HEK293 (cell line): ENCODE data around the gene SLC12A4.

Experiments
- HIC1 ChIP-seq: fragments of 450-650 bp; formaldehyde crosslinking; IDR thresholded peaks from 2 replicates; pipeline ENCODE4 v1.5.1; 2016; ENCODE audit warnings: missing biosample characterization, missing genetic modification characterization
- INSM2 ChIP-seq: fragments of 450-650 bp; formaldehyde crosslinking; IDR thresholded peaks from 2 replicates; pipeline ENCODE4 v1.5.1; 2016; ENCODE audit warnings: missing biosample characterization, missing genetic modification characterization
- KLF17 ChIP-seq: fragments of 450-650 bp; formaldehyde crosslinking; IDR thresholded peaks from 2 replicates; pipeline ENCODE4 v1.5.1; 2016; ENCODE audit warnings: missing biosample characterization, missing genetic modification characterization
- MYNN ChIP-seq: fragments of 450-650 bp; formaldehyde crosslinking; IDR thresholded peaks from 2 replicates; pipeline ENCODE4 v1.5.1; 2016; ENCODE audit warnings: missing biosample characterization, missing genetic modification characterization, borderline replicate concordance
- SALL2 ChIP-seq: fragments of 450-650 bp; formaldehyde crosslinking; IDR thresholded peaks from 2 replicates; pipeline ENCODE4 v1.5.0; 2017; ENCODE audit warnings: missing biosample characterization, mild to moderate bottlenecking, missing genetic modification characterization, borderline replicate concordance
- SP3 ChIP-seq: fragments of 450-650 bp; formaldehyde crosslinking; IDR thresholded peaks from 2 replicates; pipeline ENCODE4 v1.5.1; 2016; ENCODE audit warnings: missing biosample characterization, missing genetic modification characterization
- ZBTB6 ChIP-seq: fragments of 450-650 bp; formaldehyde crosslinking; IDR thresholded peaks from 2 replicates; pipeline ENCODE4 v1.5.1; 2017; ENCODE audit warnings: missing biosample characterization, missing genetic modification characterization
- ZFP69B ChIP-seq: fragments of 450-650 bp; formaldehyde crosslinking; IDR thresholded peaks from 2 replicates; pipeline ENCODE4 v1.5.1; 2016; ENCODE audit warnings: missing biosample characterization, missing genetic modification characterization
- ZIC2 ChIP-seq: fragments of 450-650 bp; formaldehyde crosslinking; IDR thresholded peaks from 2 replicates; pipeline ENCODE4 v1.5.1; 2016; ENCODE audit warnings: missing biosample characterization, missing genetic modification characterization
- ZNF133 ChIP-seq: fragments of 450-650 bp; formaldehyde crosslinking; IDR thresholded peaks from 2 replicates; pipeline ENCODE4 v1.5.1; 2016; ENCODE audit warnings: missing biosample characterization, missing genetic modification characterization
- ZNF138 ChIP-seq: fragments of 450-650 bp; formaldehyde crosslinking; IDR thresholded peaks from 2 replicates; pipeline ENCODE4 v1.5.1; 2016; ENCODE audit warnings: missing biosample characterization, missing genetic modification characterization, borderline replicate concordance
- ZNF175 ChIP-seq: fragments of 450-650 bp; formaldehyde crosslinking; IDR thresholded peaks from 2 replicates; pipeline ENCODE4 v1.5.1; 2016; ENCODE audit warnings: missing biosample characterization, missing genetic modification characterization
- ZNF19 ChIP-seq: fragments of 450-650 bp; formaldehyde crosslinking; IDR thresholded peaks from 2 replicates; pipeline ENCODE4; 2016; ENCODE audit warnings: missing biosample characterization, missing genetic modification characterization, low read depth
- ZNF223 ChIP-seq: fragments of 450-650 bp; formaldehyde crosslinking; IDR thresholded peaks from 2 replicates; pipeline ENCODE4 v1.5.1; 2016; ENCODE audit warnings: missing biosample characterization, missing genetic modification characterization
- ZNF24 ChIP-seq: fragments of 450-650 bp; formaldehyde crosslinking; IDR thresholded peaks from 2 replicates; pipeline ENCODE4 v1.5.1; 2016; ENCODE audit warnings: missing biosample characterization, missing genetic modification characterization
- ZNF433 ChIP-seq: fragments of 450-650 bp; formaldehyde crosslinking; IDR thresholded peaks from 2 replicates; pipeline ENCODE4 v1.5.1; 2016; ENCODE audit warnings: missing biosample characterization, missing genetic modification characterization, low read depth
- ZNF501 ChIP-seq: fragments of 450-650 bp; formaldehyde crosslinking; IDR thresholded peaks from 2 replicates; pipeline ENCODE4 v1.5.1; 2016; ENCODE audit warnings: missing biosample characterization, missing genetic modification characterization
- ZNF548 ChIP-seq: fragments of 450-650 bp; formaldehyde crosslinking; IDR thresholded peaks from 2 replicates; pipeline ENCODE4 v1.5.1; 2016; ENCODE audit warnings: missing biosample characterization, missing genetic modification characterization
- ZNF561 ChIP-seq: fragments of 450-650 bp; IDR thresholded peaks from 2 replicates; pipeline ENCODE4 v1.5.1; 2018; ENCODE audit warnings: missing biosample characterization, missing genetic modification characterization, borderline replicate concordance
- ZNF660 ChIP-seq: fragments of 450-650 bp; IDR thresholded peaks from 2 replicates; pipeline ENCODE4 v1.5.1; 2018; ENCODE audit warnings: missing biosample characterization, mild to moderate bottlenecking, missing genetic modification characterization
- ZNF76 ChIP-seq: fragments of 450-650 bp; formaldehyde crosslinking; IDR thresholded peaks from 2 replicates; pipeline ENCODE4; 2016; ENCODE audit warnings: low read depth, missing biosample characterization, missing genetic modification characterization, borderline replicate concordance
- ZSCAN16 ChIP-seq: fragments of 450-650 bp; formaldehyde crosslinking; IDR thresholded peaks from 2 replicates; pipeline ENCODE4 v1.5.1; 2016; ENCODE audit warnings: missing biosample characterization, missing genetic modification characterization
- TF ChIP-seq, protein P1 (sequence below): fragments of 450-650 bp; formaldehyde crosslinking; IDR thresholded peaks from 2 replicates; pipeline ENCODE4 v1.5.1; 2016; ENCODE audit warnings: missing biosample characterization, missing genetic modification characterization

The SLC12A4 gene

GRCh38 chr16:67926181-67926750, 42.2 kb downstream of the SLC12A4 start (continued):
- no peak for TF ChIP-seq ZFP69B (tag by site-specific recombination)
- TF ChIP-seq ZNF660 (tag by site-specific recombination): peak; percentile 68
- TF ChIP-seq MYNN (tag by site-specific recombination): no peak
- TF ChIP-seq SP3 (tag by site-specific recombination): no peak
- TF ChIP-seq ZNF175 (tag by site-specific recombination): no peak
- no peak for TF ChIP-seq ZSCAN16 (tag by site-specific recombination)
- TF ChIP-seq SALL2 (tag by site-specific recombination): no peak
- TF ChIP-seq ZNF433: no peak
- no peak for TF ChIP-seq ZBTB6
- TF ChIP-seq HIC1 (tag by site-specific recombination): peak; percentile 70; the same call in 1 of the 2 replicates
- peak; percentile 68; the same call in 1 of the 2 replicates for TF ChIP-seq ZNF561
- no peak for TF ChIP-seq ZNF138 (tag by site-specific recombination)
- TF ChIP-seq, protein P1, sequence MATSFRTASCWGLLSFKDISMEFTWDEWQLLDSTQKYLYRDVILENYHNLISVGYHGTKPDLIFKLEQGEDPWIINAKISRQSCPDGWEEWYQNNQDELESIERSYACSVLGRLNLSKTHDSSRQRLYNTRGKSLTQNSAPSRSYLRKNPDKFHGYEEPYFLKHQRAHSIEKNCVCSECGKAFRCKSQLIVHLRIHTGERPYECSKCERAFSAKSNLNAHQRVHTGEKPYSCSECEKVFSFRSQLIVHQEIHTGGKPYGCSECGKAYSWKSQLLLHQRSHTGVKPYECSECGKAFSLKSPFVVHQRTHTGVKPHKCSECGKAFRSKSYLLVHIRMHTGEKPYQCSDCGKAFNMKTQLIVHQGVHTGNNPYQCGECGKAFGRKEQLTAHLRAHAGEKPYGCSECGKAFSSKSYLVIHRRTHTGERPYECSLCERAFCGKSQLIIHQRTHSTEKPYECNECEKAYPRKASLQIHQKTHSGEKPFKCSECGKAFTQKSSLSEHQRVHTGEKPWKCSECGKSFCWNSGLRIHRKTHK (tag by site-specific recombination): no peak
- no peak for TF ChIP-seq ZNF24 (tag by site-specific recombination)
- no peak for TF ChIP-seq ZNF548 (tag by site-specific recombination)
- no peak for TF ChIP-seq ZNF223
- no peak for TF ChIP-seq ZNF19 (tag by site-specific recombination)
- TF ChIP-seq ZNF133 (tag by site-specific recombination): no peak
- TF ChIP-seq ZNF76: no peak
- peak; percentile 88 for TF ChIP-seq ZIC2 (tag by site-specific recombination)
- TF ChIP-seq ZNF501 (tag by site-specific recombination): no peak
- TF ChIP-seq INSM2 (tag by site-specific recombination): no peak
- TF ChIP-seq KLF17 (tag by site-specific recombination): 0 out of 2 replicates have a peak, but pooled peaks have one; percentile 25
